Ascending aorta (tissue), 2 donors: ENCODE results near the gene PDZRN3. TPM values are rescaled to one million over a fixed set of nuclear protein-coding genes. Genes with fewer than 3 reads are reported as not detected.

Experiments
- DNase-seq, 2 donors: peaks; one replicate each; pipeline ENCODE4 v3.0.0-alpha.2; 2019; ENCODE audit warnings: low spot score in 2 of 2
- H3K27ac ChIP-seq, 2 donors: fragments of 200-600 bp; sonication (generic); one replicate each; pipeline ENCODE4 v1.5.1; 2016 to 2017; ENCODE audit warnings: mild to moderate bottlenecking in 1 of 2
- H3K27me3 ChIP-seq: fragments of 200-600 bp; sonication (generic); one replicate; pipeline ENCODE4 v1.5.1; 2017
- H3K36me3 ChIP-seq, 2 donors: fragments of 200-600 bp; sonication (generic); one replicate each; pipeline ENCODE4 v1.5.1; 2016
- H3K4me1 ChIP-seq, 2 donors: fragments of 200-600 bp; sonication (generic); one replicate each; pipeline ENCODE4 v1.5.1; 2016 to 2017; ENCODE audit warnings: mild to moderate bottlenecking in 1 of 2
- H3K4me3 ChIP-seq, 2 donors: fragments of 200-600 bp; sonication (generic); one replicate each; pipeline ENCODE4 v1.5.1; 2016 to 2017; ENCODE audit warnings: mild to moderate bottlenecking in 1 of 2
- H3K9me3 ChIP-seq, 2 donors: fragments of 200-600 bp; sonication (generic); one replicate each; pipeline ENCODE4 v1.5.1; 2016
- intact Hi-C: fragments of 100-400 bp; cut with DNase I; formaldehyde crosslinking; loops from one replicate; pipeline ENCODE4 v1.15.1; 2023
- total RNA-seq: library from RNA; depleted of rRNA; stranded (reverse); fragments of >200 nt; gene quantifications from one replicate; pipeline ENCODE4 v1.1.0, GENCODE V29; 2016
- TF ChIP-seq, protein P1 (sequence below), 3 experiments: fragments of 200-600 bp in 2 of 3; fragments of 450-650 bp in 1 of 3; sonication (generic) in 2 of 3; IDR thresholded peaks; one replicate each; pipeline ENCODE4 v1.5.1; 2016 to 2019; ENCODE audit warnings: antibody characterized with exemption in 3 of 3, mild to moderate bottlenecking in 1 of 3, moderate library complexity in 1 of 3

The PDZRN3 gene
- total RNA-seq, 1 donor from 2014 or later = 71.9 TPM

DNA sequence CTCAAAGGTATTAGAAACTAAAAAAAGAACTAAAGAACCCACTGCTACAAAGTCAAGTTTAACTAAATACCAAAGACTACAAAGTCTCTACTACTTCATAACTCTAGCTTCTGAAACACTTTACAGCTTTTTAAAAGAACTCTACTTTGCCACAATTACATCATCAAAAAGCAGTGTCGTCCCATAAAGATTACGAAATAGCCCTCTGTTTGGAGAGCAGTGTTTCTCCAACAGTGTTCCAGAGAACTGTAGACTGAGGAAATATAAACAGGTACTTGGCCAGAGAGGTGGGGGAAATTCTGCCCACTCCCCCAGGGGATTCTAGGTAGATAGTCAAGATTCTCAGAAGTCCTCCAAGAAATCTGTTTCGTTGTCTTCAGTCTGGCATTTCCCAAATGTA, 225.6 kb downstream of the PDZRN3 start:
- Histone ChIP-seq H3K36me3 (peaks cover 11 to 50% of the 10 kb centered on the region in 2 donors), H3K9me3 (no peaks in the 10 kb centered on the region), H3K27me3 (no peaks in the 10 kb centered on the region), H3K27ac (peak overlapping the region in 1 of 2 donors; percentile 17), H3K4me3 (no peak overlapping the region), H3K4me1 (no peaks in the 10 kb centered on the region)
- TF ChIP-seq, protein P1, sequence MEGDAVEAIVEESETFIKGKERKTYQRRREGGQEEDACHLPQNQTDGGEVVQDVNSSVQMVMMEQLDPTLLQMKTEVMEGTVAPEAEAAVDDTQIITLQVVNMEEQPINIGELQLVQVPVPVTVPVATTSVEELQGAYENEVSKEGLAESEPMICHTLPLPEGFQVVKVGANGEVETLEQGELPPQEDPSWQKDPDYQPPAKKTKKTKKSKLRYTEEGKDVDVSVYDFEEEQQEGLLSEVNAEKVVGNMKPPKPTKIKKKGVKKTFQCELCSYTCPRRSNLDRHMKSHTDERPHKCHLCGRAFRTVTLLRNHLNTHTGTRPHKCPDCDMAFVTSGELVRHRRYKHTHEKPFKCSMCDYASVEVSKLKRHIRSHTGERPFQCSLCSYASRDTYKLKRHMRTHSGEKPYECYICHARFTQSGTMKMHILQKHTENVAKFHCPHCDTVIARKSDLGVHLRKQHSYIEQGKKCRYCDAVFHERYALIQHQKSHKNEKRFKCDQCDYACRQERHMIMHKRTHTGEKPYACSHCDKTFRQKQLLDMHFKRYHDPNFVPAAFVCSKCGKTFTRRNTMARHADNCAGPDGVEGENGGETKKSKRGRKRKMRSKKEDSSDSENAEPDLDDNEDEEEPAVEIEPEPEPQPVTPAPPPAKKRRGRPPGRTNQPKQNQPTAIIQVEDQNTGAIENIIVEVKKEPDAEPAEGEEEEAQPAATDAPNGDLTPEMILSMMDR (IDR thresholded peaks at IDR 0.05) = no peak
- intact Hi-C loops = no loop called here
- no peak for DNase-seq

DNA sequence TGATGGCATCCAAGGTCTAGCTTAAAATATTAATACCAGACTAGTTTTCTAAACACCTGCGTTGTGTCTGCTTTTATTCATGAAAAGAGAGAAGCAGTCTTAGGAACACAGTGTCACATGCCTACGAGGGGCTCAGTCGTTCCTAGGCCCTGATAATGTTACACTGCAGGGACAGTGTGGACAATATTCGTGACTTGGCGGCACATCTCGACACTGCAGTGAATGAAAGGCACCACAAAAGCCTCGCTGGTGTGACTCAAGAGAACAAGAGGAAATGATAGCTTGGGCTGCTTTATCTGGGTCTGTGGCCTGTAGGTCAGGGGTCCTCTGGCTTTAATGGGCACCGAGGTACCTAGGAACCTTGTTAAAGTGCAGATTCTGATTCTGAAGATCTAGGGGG, 226.7 kb downstream of the PDZRN3 start:
- no peak overlapping the region for H3K27ac ChIP-seq
- H3K4me1 ChIP-seq = no peaks in the 10 kb centered on the region
- no peak for DNase-seq
- no peaks in the 10 kb centered on the region for H3K9me3 ChIP-seq
- H3K4me3 ChIP-seq = no peak overlapping the region
- TF ChIP-seq, protein P1 (IDR thresholded peaks at IDR 0.05) = no peak
- intact Hi-C loops = no loop called here
- peaks cover 9 to 52% of the 10 kb centered on the region in 2 donors for H3K36me3 ChIP-seq
- no peaks in the 10 kb centered on the region for H3K27me3 ChIP-seq

DNA sequence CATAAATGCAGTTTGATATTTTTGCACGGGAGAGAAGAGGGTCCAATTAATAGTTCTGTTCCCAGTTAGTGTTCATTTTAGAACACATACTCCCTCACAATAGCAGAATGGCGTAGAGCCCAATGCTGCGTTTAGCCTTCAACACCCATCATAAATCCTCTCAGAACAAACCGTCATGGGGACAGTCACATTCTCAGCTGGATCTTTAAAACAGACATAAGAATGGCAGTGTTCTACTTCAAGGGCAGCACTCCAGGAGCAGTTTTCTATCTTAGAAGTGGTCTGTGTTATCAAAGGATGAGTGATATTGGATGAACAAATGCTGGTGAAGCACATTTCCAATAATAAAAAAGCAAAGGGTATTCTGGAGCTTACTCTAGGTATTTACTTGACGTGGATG, 230.5 kb downstream of the PDZRN3 start:
- intact Hi-C loops = no loop called here
- Histone ChIP-seq H3K36me3 (peaks cover 22 to 58% of the 10 kb centered on the region in 2 donors), H3K27ac (no peak overlapping the region), H3K4me3 (no peak overlapping the region), H3K4me1 (peaks cover 0 to 5% of the 10 kb centered on the region in 2 donors), H3K27me3 (no peaks in the 10 kb centered on the region), H3K9me3 (no peaks in the 10 kb centered on the region)
- no peak for DNase-seq
- TF ChIP-seq, protein P1 (IDR thresholded peaks at IDR 0.05) = no peak

DNA sequence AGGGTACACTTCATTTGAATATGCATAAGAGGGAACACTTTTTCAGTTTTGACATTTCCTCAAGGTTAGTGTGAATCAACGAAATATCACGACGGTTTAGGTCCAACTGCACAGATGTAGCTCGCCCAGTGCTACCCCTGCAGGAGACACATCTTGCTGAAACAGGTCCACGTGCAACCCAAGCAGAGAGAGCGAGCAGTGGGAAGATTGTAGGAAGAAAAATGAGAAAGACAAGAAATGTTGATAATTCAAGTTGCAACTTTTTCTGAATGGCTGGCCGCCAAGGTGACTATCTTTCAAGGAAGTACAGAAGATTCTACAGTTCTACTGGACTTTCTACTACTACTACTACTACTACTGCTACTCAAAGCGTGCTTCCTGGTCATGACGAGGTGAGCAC, 231.7 kb downstream of the PDZRN3 start:
- TF ChIP-seq, protein P1 (IDR thresholded peaks at IDR 0.05) = no peak
- Histone ChIP-seq H3K27ac (no peak overlapping the region), H3K27me3 (no peaks in the 10 kb centered on the region), H3K4me1 (peaks cover 0 to 5% of the 10 kb centered on the region in 2 donors), H3K9me3 (no peaks in the 10 kb centered on the region), H3K4me3 (no peak overlapping the region), H3K36me3 (peaks cover 22 to 64% of the 10 kb centered on the region in 2 donors)
- no peak for DNase-seq
- intact Hi-C loops = no loop called here

DNA sequence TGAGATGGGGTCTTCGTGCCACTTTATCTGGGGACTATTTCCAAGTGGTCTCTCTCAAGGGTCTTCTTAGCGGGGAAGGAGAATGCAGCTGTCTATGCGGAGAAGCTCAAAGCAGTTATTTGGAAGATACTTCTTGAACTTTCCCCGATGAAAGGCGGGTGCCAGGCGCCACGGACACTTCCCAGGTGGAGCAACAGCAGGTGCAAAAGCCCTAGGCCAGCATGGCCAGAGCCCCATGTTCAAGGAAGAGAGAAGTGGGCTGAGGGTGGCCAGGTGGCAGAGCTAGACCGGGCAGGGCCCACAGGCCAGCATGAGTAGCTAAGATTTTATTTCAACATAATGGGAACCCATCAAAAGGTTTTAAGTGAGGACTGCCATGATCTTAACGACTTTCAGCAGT, 232.8 kb downstream of the PDZRN3 start:
- TF ChIP-seq, protein P1 (IDR thresholded peaks at IDR 0.05) = no peak
- H3K4me3 ChIP-seq = no peak overlapping the region
- peaks cover 17 to 73% of the 10 kb centered on the region in 2 donors for H3K36me3 ChIP-seq
- peaks cover 0 to 5% of the 10 kb centered on the region in 2 donors for H3K4me1 ChIP-seq
- no peaks in the 10 kb centered on the region for H3K9me3 ChIP-seq
- intact Hi-C loops = no loop called here
- no peak for DNase-seq
- no peaks in the 10 kb centered on the region for H3K27me3 ChIP-seq
- H3K27ac ChIP-seq = no peak overlapping the region

DNA sequence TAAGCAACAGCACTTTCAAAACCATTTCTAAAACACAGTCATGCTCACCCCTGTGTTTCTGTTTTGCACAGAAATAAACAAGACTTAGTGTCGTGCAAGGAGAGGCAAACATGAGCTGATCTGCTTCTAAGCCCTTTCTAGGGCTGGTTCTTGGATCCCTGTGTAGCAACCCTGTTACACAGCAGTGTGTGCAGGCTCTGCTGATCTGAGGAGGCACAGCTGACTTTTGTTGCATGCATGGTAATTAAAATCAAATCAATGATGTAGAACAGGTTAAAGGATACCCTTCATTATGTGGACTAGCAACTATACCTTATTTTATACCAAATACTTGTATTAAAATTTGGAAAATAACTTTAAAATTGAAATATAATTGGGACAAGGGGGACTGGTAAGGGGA, 234.8 kb downstream of the PDZRN3 start:
- intact Hi-C loops = no loop called here
- TF ChIP-seq, protein P1 (IDR thresholded peaks at IDR 0.05) = no peak
- H3K27me3 ChIP-seq = no peaks in the 10 kb centered on the region
- DNase-seq = no peak
- peak overlapping the region in 1 of 2 donors; percentile 54 for H3K27ac ChIP-seq
- peaks cover 0 to 8% of the 10 kb centered on the region in 2 donors for H3K4me1 ChIP-seq
- no peak overlapping the region for H3K4me3 ChIP-seq
- no peaks in the 10 kb centered on the region for H3K9me3 ChIP-seq
- H3K36me3 ChIP-seq = peaks cover 20 to 61% of the 10 kb centered on the region in 2 donors
